Muscle layer of colon (tissue), 2 donors: ENCODE results near the gene WDR3.
A peak's percentile ranks its signal among the peaks of the same experiment; 100 is the strongest.
"Not testable (repeated sequence)": the region's sequence is repeated elsewhere in the genome, so short reads cannot be mapped to it uniquely, and the experiment has no call there.

ENCODE experiments used
- H3K27ac ChIP-seq: one replicate; pipeline ENCODE4 v1.7.0; 2013; ENCODE audit warnings: low read depth, mild to moderate bottlenecking, low read length, moderate library complexity
- H3K27me3 ChIP-seq, 2 donors: one replicate each; pipeline ENCODE4 v1.7.0; 2013; ENCODE audit warnings: low read length in 2 of 2, mild to moderate bottlenecking in 2 of 2; ENCODE audit not compliant: insufficient read depth in 2 of 2, control insufficient read depth in 1 of 2
- H3K36me3 ChIP-seq: one replicate; pipeline ENCODE4 v1.7.0; 2013; ENCODE audit warnings: mild to moderate bottlenecking, low read length; ENCODE audit not compliant: insufficient read depth
- H3K4me1 ChIP-seq: one replicate; pipeline ENCODE4 v1.7.0; 2013; ENCODE audit warnings: mild to moderate bottlenecking, low read length; ENCODE audit not compliant: insufficient read depth
- H3K4me3 ChIP-seq, 2 donors: one replicate each; pipeline ENCODE4 v1.7.0; 2013; ENCODE audit warnings: low read length in 2 of 2, low read depth in 1 of 2, mild to moderate bottlenecking in 1 of 2, moderate library complexity in 1 of 2
- H3K9ac ChIP-seq: one replicate; pipeline ENCODE4 v1.7.0; 2013; ENCODE audit warnings: low read length
- H3K9me3 ChIP-seq: one replicate; pipeline ENCODE4 v1.7.0; 2013; ENCODE audit warnings: mild to moderate bottlenecking, low read length
- donor health status: abdominal sarcoma.
- donor health status: Adenocarcinoma of cecum.

The WDR3 gene

GRCh38 chr1:117905019-117905418 lies 24.5 kb upstream of the WDR3 start:
- no peak overlapping the region for H3K27ac ChIP-seq
- H3K4me1 ChIP-seq, result no peaks in the 10 kb centered on the region
- no peaks in the 10 kb centered on the region for H3K27me3 ChIP-seq
- no peak overlapping the region for H3K4me3 ChIP-seq
- peaks cover 51% of the 10 kb centered on the region for H3K36me3 ChIP-seq
- no peak overlapping the region for H3K9ac ChIP-seq
- no peaks in the 10 kb centered on the region for H3K9me3 ChIP-seq

GRCh38 chr1:117911051-117911450 lies 18.5 kb upstream of the WDR3 start:
- Histone ChIP-seq H3K9me3 (no peaks in the 10 kb centered on the region), H3K4me1 (no peaks in the 10 kb centered on the region), H3K4me3 (no peak overlapping the region), H3K36me3 (peaks cover 50% of the 10 kb centered on the region), H3K27me3 (no peaks in the 10 kb centered on the region), H3K27ac (no peak overlapping the region), H3K9ac (no peak overlapping the region)

DNA sequence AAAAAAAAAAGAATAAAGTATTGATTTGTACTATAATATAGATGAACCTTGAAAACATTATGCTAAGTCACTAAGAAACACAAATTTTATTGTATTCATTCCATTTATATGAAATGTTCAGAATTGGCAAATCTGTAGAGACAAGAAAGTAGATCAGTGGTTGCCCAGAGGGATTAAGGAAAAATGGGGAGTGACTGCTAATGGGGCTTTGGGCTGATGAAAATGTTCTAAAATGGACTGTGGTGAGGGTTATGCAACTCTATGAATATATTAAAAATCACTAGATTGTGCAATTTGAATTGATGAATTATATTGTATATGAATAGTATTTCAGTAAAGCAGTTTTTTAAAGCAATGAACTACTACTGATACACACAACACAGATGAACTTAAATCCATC lies 10.2 kb upstream of the WDR3 start:
- Histone ChIP-seq H3K27ac (no peak overlapping the region), H3K9ac (no peak overlapping the region), H3K27me3 (no peaks in the 10 kb centered on the region), H3K9me3 (no peaks in the 10 kb centered on the region), H3K36me3 (peaks cover 28% of the 10 kb centered on the region), H3K4me3 (no peak overlapping the region), H3K4me1 (no peaks in the 10 kb centered on the region)

DNA sequence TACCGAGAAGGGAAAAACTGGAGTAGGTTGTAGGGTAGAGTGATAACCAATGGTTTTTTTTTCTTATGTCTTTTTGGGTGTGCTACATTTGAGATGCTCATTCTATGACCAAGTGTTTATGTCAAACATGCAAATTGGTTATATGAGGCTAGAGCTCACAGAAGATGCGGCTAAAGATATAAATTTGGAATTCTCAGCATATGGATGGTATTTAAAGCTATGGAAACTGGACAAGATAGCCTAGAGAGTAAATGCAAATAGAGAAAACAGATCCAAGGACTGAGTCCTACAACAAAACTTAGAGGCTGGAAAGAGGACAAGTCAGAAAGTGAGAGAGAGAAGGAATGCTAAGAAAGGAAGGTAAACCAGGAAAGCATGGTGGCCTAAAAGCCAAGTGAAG lies 7.5 kb upstream of the WDR3 start:
- Histone ChIP-seq H3K9ac (no peak overlapping the region), H3K9me3 (no peaks in the 10 kb centered on the region), H3K36me3 (peaks cover 10% of the 10 kb centered on the region), H3K4me3 (no peak overlapping the region), H3K4me1 (no peaks in the 10 kb centered on the region), H3K27me3 (no peaks in the 10 kb centered on the region), H3K27ac (no peak overlapping the region)

GRCh38 chr1:117922717-117923116 lies 6.8 kb upstream of the WDR3 start:
- H3K27me3 ChIP-seq, H3K27ac ChIP-seq, H3K4me3 ChIP-seq, H3K4me1 ChIP-seq, H3K9ac ChIP-seq, H3K9me3 ChIP-seq: not testable (repeated sequence)
- peaks cover 10% of the 10 kb centered on the region for H3K36me3 ChIP-seq

DNA sequence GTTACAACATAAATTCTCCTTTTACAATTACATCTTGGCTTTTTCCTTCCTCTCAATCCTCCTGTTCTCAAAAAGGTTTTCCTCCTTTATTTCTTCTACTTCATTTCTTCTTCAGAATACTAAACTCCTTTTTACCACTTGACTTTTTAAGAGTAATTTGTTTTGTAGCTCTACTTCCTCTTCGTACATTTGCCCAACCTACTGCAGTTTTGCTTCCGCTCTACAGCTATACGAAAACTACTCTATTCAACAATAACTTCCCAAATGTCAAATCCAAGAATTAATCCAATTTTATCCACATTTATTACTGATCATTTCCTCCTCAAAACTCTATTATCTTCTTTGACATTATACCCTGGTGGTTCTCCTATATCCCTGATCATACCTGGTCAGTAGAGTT lies 3.6 kb upstream of the WDR3 start:
- no peaks in the 10 kb centered on the region for H3K9me3 ChIP-seq
- no peak overlapping the region for H3K4me3 ChIP-seq
- H3K9ac ChIP-seq, result no peak overlapping the region
- no peaks in the 10 kb centered on the region for H3K27me3 ChIP-seq
- no peak overlapping the region for H3K27ac ChIP-seq
- H3K36me3 ChIP-seq, result no peaks in the 10 kb centered on the region
- H3K4me1 ChIP-seq, result peaks cover 14% of the 10 kb centered on the region

DNA sequence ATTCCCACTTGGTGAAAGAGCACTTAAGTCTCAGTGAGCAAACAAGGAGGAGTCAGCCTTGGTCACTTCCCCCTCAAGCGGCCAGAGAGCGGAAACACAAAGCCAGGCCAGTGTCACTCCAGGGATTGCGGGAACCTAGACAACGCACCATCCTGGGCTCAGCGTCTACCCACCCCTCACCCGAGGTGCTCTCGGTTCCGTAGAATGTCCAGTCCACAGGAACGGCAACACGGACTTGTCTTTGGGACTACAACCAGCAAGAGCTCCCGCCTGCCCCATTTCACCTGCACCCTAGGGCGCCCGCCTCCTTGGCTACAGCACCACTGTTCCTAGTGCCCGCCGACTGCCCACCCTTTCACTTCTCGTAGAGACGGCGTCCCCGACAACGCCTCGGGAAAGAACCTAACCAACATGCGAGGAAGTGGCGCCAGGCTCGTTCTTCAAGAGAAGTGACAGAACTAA lies 627 bp upstream of the WDR3 start:
- peak overlapping the region; percentile 87 for H3K27ac ChIP-seq
- peaks cover 16% of the 10 kb centered on the region for H3K4me1 ChIP-seq
- no peaks in the 10 kb centered on the region for H3K27me3 ChIP-seq
- peak overlapping the region; percentile 26 for H3K9ac ChIP-seq
- H3K4me3 ChIP-seq, result peak overlapping the region; percentile 84 to 86
- no peaks in the 10 kb centered on the region for H3K36me3 ChIP-seq
- H3K9me3 ChIP-seq, result no peaks in the 10 kb centered on the region

GRCh38 chr1:117930173-117930447 lies 571 bp downstream of the WDR3 start:
- H3K9ac ChIP-seq, result peak overlapping the region; percentile 26
- no peaks in the 10 kb centered on the region for H3K27me3 ChIP-seq
- no peaks in the 10 kb centered on the region for H3K9me3 ChIP-seq
- no peaks in the 10 kb centered on the region for H3K36me3 ChIP-seq
- H3K4me1 ChIP-seq, result peaks cover 16% of the 10 kb centered on the region
- H3K27ac ChIP-seq, result peak overlapping the region; percentile 87
- H3K4me3 ChIP-seq, result peak overlapping the region; percentile 84 to 86

DNA sequence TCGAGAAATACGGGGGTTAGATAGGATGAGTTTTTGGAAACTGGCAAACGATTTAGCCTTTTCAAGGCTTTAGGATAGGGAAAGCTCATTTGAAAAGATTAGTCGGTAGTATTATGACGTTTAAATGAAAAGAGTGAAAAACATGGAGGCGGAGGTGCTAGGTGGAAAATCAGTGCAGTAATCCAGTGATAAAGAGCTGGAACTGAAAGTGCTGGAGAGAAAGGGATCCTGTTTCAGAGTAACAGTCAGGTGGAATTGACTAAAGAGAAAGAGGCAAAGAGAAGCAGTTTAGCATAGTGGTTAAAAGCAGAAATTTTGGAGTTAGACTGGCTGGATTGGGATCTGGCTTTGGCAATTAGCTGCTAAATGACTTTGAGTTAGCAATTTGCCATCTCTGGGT lies 945 bp downstream of the WDR3 start:
- peaks cover 16% of the 10 kb centered on the region for H3K4me1 ChIP-seq
- H3K9me3 ChIP-seq, result no peaks in the 10 kb centered on the region
- no peak overlapping the region for H3K27ac ChIP-seq
- H3K4me3 ChIP-seq, result peak overlapping the region; percentile 84 to 86
- no peaks in the 10 kb centered on the region for H3K27me3 ChIP-seq
- H3K36me3 ChIP-seq, result no peaks in the 10 kb centered on the region
- peak overlapping the region; percentile 26 for H3K9ac ChIP-seq

GRCh38 chr1:117932576-117932975 lies 3.0 kb downstream of the WDR3 start:
- Histone ChIP-seq H3K9me3 (no peaks in the 10 kb centered on the region), H3K36me3 (peaks cover 3% of the 10 kb centered on the region), H3K9ac (no peak overlapping the region), H3K27ac (no peak overlapping the region), H3K4me1 (peaks cover 16% of the 10 kb centered on the region), H3K4me3 (no peak overlapping the region), H3K27me3 (no peaks in the 10 kb centered on the region)

DNA sequence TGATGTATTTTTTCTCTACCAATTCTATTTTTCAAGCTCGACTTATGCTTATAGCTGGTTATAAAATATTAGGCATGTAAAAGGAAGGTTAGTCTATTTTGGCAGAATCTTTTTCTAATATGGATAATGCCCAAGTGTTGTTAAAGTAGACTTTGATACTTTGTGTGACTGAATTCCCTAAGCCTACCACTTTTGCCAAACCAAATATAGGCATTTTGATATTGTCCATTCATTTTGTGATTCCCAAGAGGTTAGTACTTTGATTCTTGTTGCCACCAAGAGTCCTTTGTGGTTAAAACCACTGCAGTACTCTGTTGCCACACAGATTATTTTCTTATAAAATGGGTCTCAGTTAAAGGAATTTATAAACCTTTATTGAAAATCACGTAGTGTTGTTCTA lies 4.2 kb downstream of the WDR3 start:
- H3K27ac ChIP-seq, result no peak overlapping the region
- H3K27me3 ChIP-seq, result no peaks in the 10 kb centered on the region
- H3K9me3 ChIP-seq, result no peaks in the 10 kb centered on the region
- no peak overlapping the region for H3K4me3 ChIP-seq
- H3K36me3 ChIP-seq, result peaks cover 15% of the 10 kb centered on the region
- H3K9ac ChIP-seq, result no peak overlapping the region
- H3K4me1 ChIP-seq, result peaks cover 8% of the 10 kb centered on the region

DNA sequence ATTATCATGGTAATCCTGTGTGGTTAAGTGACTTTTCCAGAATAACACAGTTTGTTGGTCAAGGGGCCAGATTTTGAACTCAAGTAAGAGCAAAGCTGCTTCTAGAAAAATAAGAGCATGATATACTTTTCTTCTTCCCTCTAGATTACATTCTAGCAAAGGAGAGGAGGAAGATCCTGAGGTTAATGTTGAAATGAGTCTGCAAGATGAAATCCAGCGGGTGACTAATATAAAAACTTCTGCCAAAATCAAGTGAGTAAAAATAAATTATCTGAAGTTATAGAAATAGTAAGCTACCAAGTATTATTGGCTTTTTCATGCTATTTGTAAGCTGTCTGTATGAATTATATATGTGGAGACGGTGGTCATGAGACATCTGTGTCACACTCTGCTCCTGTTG lies 12.8 kb downstream of the WDR3 start:
- no peaks in the 10 kb centered on the region for H3K9me3 ChIP-seq
- H3K27me3 ChIP-seq, result no peaks in the 10 kb centered on the region
- no peak overlapping the region for H3K27ac ChIP-seq
- no peak overlapping the region for H3K9ac ChIP-seq
- H3K36me3 ChIP-seq, result peaks cover 85% of the 10 kb centered on the region
- no peak overlapping the region for H3K4me3 ChIP-seq
- H3K4me1 ChIP-seq, result no peaks in the 10 kb centered on the region
